Osteocyte (in vitro differentiated cells): Measurements from ENCODE around the gene WFIKKN2. TPM values are rescaled to one million over a fixed set of nuclear protein-coding genes. Genes with fewer than 3 reads are reported as not detected.

Experiments used
- DNase-seq: peaks from one replicate; pipeline ENCODE4 v3.0.0; 2021; ENCODE audit warnings: mixed read lengths; ENCODE audit not compliant: unreplicated experiment; ENCODE audit errors: extremely low spot score
- H3K27ac Mint-ChIP-seq: one replicate; pipeline ENCODE4 v1.8.0; 2021; ENCODE audit warnings: mild to moderate bottlenecking, mixed read lengths; ENCODE audit not compliant: unreplicated experiment
- H3K27me3 Mint-ChIP-seq: one replicate; pipeline ENCODE4 v1.8.0; 2021; ENCODE audit warnings: mixed read lengths; ENCODE audit not compliant: unreplicated experiment
- H3K36me3 Mint-ChIP-seq: one replicate; pipeline ENCODE4 v1.8.0; 2021; ENCODE audit warnings: mixed read lengths; ENCODE audit not compliant: unreplicated experiment
- H3K4me1 Mint-ChIP-seq: one replicate; pipeline ENCODE4 v1.8.0; 2021; ENCODE audit warnings: mixed read lengths; ENCODE audit not compliant: unreplicated experiment
- H3K4me3 Mint-ChIP-seq: one replicate; pipeline ENCODE4 v1.8.0; 2021; ENCODE audit warnings: mild to moderate bottlenecking, moderate library complexity, mixed read lengths; ENCODE audit not compliant: unreplicated experiment
- H3K9me3 Mint-ChIP-seq: one replicate; pipeline ENCODE4 v1.8.0; 2021; ENCODE audit warnings: mixed read lengths; ENCODE audit not compliant: unreplicated experiment
- total RNA-seq: library from RNA; stranded (reverse); gene quantifications from 2 replicates; pipeline ENCODE4 v1.2.1, GENCODE V29; 2021
- TF ChIP-seq, protein P1 (sequence below): fragments of 200-600 bp; sonication (generic); IDR thresholded peaks from 2 replicates; pipeline ENCODE4 v1.5.0; 2021; ENCODE audit warnings: antibody characterized with exemption, mild to moderate bottlenecking, moderate library complexity

The WFIKKN2 gene
- total RNA-seq, 1 donor from 2014 or later: not detected

DNA sequence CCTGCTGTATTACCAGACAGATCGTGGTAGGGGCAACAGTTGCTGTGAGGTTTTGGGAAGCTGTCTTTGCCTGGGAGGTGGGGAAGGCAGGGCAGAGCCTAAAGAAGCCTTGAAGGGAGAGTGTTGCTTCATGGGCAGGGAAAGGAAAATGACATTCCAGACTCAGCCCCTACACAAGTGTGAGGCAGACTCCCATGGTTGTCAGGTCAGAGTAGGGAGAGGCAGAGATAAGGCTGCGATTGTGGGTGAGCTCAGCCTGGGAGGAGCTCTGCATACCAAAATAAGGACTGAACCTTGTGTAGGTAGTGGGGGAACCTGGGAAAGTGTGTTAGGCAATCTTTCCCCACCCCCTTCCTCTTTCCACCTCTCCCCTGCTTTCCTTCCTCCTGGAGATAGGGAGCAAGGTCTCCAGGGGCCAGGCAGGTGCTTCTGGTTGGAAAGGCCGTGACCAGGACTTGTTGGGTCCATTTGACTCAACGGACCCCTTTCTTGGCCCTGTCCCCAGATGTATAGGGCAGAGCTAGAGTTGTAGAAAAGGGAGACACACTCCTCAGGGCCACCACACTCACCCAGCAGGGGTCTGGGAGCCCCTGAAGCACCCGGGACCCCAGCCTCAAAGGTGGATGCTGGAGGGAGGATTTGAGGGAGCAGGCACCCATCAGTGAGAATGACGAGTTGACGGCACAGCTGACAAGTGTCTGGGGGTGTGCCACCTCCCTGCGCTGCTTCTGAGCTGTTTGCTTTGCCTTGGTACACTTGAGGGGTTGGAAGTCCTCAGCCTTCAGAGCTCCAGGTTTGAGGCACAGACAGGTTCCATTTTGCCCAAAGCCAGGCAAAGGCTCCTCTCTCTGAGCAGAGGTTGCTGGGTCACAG is 49.3 kb downstream of the WFIKKN2 start:
- Mint-ChIP-seq H3K27me3 (peaks cover 15% of the 10 kb centered on the region), H3K4me1 (peaks cover 2% of the 10 kb centered on the region), H3K9me3 (no peaks in the 10 kb centered on the region), H3K4me3 (no peak overlapping the region), H3K36me3 (no peaks in the 10 kb centered on the region), H3K27ac (no peak overlapping the region)
- TF ChIP-seq, protein P1, sequence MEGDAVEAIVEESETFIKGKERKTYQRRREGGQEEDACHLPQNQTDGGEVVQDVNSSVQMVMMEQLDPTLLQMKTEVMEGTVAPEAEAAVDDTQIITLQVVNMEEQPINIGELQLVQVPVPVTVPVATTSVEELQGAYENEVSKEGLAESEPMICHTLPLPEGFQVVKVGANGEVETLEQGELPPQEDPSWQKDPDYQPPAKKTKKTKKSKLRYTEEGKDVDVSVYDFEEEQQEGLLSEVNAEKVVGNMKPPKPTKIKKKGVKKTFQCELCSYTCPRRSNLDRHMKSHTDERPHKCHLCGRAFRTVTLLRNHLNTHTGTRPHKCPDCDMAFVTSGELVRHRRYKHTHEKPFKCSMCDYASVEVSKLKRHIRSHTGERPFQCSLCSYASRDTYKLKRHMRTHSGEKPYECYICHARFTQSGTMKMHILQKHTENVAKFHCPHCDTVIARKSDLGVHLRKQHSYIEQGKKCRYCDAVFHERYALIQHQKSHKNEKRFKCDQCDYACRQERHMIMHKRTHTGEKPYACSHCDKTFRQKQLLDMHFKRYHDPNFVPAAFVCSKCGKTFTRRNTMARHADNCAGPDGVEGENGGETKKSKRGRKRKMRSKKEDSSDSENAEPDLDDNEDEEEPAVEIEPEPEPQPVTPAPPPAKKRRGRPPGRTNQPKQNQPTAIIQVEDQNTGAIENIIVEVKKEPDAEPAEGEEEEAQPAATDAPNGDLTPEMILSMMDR: no peak
- peak; percentile 75 for DNase-seq

DNA sequence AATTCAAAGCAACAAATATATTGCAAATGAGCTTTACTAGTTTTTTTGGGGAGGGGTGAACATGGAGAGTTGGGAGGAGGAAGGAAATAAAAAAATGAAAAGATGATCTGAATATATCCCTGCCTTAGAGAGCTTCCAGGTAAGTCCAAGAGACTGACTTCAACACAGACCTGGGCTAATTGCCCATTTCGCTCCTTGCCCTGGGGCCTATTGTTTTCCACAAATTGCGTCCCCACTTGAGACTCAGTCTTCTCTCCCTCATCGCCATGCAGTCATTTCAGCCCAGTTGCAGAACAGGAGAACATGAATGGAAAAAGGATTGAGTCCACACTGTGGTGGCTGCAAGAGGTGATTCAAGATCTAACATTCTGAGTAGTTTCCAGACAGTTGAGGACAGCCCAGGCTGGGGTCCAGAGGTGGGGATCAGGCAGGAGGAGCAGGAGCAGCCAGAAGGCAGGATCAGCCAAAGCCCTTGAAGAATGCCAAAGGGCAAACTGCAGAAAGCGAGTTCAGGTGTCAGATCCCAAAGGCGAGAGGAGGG is 52.4 kb downstream of the WFIKKN2 start:
- Mint-ChIP-seq H3K27me3 (peaks cover 29% of the 10 kb centered on the region), H3K27ac (no peak overlapping the region), H3K4me1 (peaks cover 4% of the 10 kb centered on the region), H3K9me3 (no peaks in the 10 kb centered on the region), H3K4me3 (no peak overlapping the region), H3K36me3 (no peaks in the 10 kb centered on the region)
- TF ChIP-seq, protein P1: no peak
- no peak for DNase-seq

DNA sequence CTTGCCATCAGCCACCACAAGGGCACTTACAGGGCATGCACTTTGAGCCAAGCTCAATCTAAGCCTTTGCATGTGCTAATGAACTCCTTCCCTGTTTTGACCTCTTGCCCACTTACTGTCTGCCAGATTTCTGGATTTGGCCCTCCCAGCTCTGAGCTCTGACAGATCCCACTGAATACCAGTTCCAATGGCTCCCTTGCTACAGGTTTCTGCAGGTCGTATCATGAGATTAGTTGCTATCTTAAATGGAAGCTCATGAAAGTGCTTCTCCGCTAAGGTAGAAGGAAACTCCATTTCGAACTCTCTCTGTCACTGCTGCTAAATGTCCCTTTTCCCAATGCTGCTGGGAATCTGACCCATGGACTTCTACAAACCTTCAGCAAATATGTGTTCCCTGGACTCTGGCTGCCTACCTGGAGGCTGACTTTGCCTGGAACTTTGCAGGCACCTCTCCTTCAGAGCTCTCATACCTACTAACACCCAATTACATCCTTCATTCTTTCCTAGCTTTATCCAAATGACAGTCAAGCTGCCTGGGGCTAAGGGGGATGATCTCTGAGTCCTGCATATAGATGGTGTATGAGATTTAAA is 54.2 kb downstream of the WFIKKN2 start:
- DNase-seq: no peak
- Mint-ChIP-seq H3K4me3 (no peak overlapping the region), H3K9me3 (no peaks in the 10 kb centered on the region), H3K27ac (no peak overlapping the region), H3K27me3 (peaks cover 29% of the 10 kb centered on the region), H3K4me1 (peaks cover 4% of the 10 kb centered on the region), H3K36me3 (no peaks in the 10 kb centered on the region)
- TF ChIP-seq, protein P1: no peak

GRCh38 chr17:50890675-50891516 is 55.5 kb downstream of the WFIKKN2 start:
- peaks cover 29% of the 10 kb centered on the region for H3K27me3 Mint-ChIP-seq
- no peak overlapping the region for H3K4me3 Mint-ChIP-seq
- H3K9me3 Mint-ChIP-seq: no peaks in the 10 kb centered on the region
- H3K4me1 Mint-ChIP-seq: peaks cover 4% of the 10 kb centered on the region
- TF ChIP-seq, protein P1: no peak
- DNase-seq: no peak
- H3K36me3 Mint-ChIP-seq: no peaks in the 10 kb centered on the region
- no peak overlapping the region for H3K27ac Mint-ChIP-seq
